ENCODE results near the gene ACSS1.
"Not testable (repeated sequence)": the region's sequence is repeated elsewhere in the genome, so short reads cannot be mapped to it uniquely, and the experiment has no call there.

ACSS1 gene

GRCh38 chr20:25009218-25010145, 48.5 kb downstream of the ACSS1 start:
- no peak for DNase-seq

- DNase-seq = no peak
Observed at GRCh38 chr20:25008388-25009217, 49.3 kb downstream of the ACSS1 start.

- DNase-seq = no peak
Observed at GRCh38 chr20:25007491-25008305, 50.2 kb downstream of the ACSS1 start.

- no peak for DNase-seq
Observed at GRCh38 chr20:25006431-25007167, 51.3 kb downstream of the ACSS1 start.

GRCh38 chr20:25005661-25006060, 52.3 kb downstream of the ACSS1 start:
- DNase-seq = no peak

GRCh38 chr20:25005220-25005619, 52.7 kb downstream of the ACSS1 start:
- DNase-seq = no peak

GRCh38 chr20:25003002-25003401, 54.9 kb downstream of the ACSS1 start:
- DNase-seq = no peak

GRCh38 chr20:25001323-25001722, 56.6 kb downstream of the ACSS1 start:
- not testable (repeated sequence) for DNase-seq

GRCh38 chr20:25000268-25000801, 57.6 kb downstream of the ACSS1 start:
- no peak for DNase-seq

- no peak for DNase-seq
Observed at GRCh38 chr20:24999568-24999967, 58.4 kb downstream of the ACSS1 start.

- no peak for DNase-seq
Observed at GRCh38 chr20:24998631-24999445, 59.1 kb downstream of the ACSS1 start.

- no peak for DNase-seq
Observed at GRCh38 chr20:24998121-24998520, 59.8 kb downstream of the ACSS1 start.

GRCh38 chr20:24996449-24997377, 61.2 kb downstream of the ACSS1 start:
- DNase-seq = no peak

GRCh38 chr20:24995741-24996448, 62.0 kb downstream of the ACSS1 start:
- DNase-seq = no peak

- peak; percentile 71 for DNase-seq
Observed at GRCh38 chr20:24994470-24995368, 63.2 kb downstream of the ACSS1 start.

- DNase-seq = no peak
Observed at GRCh38 chr20:24994186-24994465, 63.8 kb downstream of the ACSS1 start.

GRCh38 chr20:24993337-24994185, 64.4 kb downstream of the ACSS1 start:
- no peak for DNase-seq

All from activated effector memory CD4-positive, alpha-beta T cell treated with Interleukin-2 at 50 U/mL for 16 hours (primary cell).